ENCODE measurements around the gene SNAP23. TPM values are rescaled to one million over a fixed set of nuclear protein-coding genes. Genes with fewer than 3 reads are reported as not detected.

SNAP23 gene
- total RNA-seq, 2 donors from 2014 or later: 86.1 to 93.9 TPM

GRCh38 chr15:42575188-42576039, 80.0 kb downstream of the SNAP23 start, which contains the start of gene STARD9:
STARD9 (plus strand) TSS chr15:42575606; CDS start chr15:42575716, 110 bp downstream.
- H3K27ac ChIP-seq: peak within 1 kb of the TSS; percentile 74 to 79
- peak; percentile 96 for DNase-seq (ENCODE audit: low spot score)
- H3K4me1 ChIP-seq (replicated peaks): no peaks in the 10 kb centered on the region
- H3K9me3 ChIP-seq: no peaks in the 10 kb centered on the region
- no peak for TF ChIP-seq CTCF (IDR thresholded peaks at IDR 0.05)
- TF ChIP-seq POLR2A (IDR thresholded peaks at IDR 0.05): peak; percentile 41
- peak; percentile 94 for TF ChIP-seq POLR2AphosphoS5 (IDR thresholded peaks at IDR 0.05)
- H3K36me3 ChIP-seq: no peaks in the 10 kb centered on the region
- intact Hi-C loops (cut with DNase I): no loop called here
- WGBS: under 1% methylated on average over 63 of the region's 95 CpGs
- H3K4me3 ChIP-seq: peak within 1 kb of the TSS; percentile 49 to 65
- no peaks in the 10 kb centered on the region for H3K27me3 ChIP-seq (replicated peaks; ENCODE audit: insufficient read depth)

GRCh38 chr15:42576040-42576594, 80.7 kb downstream of the SNAP23 start:
- H3K27me3 ChIP-seq (replicated peaks; ENCODE audit: insufficient read depth): no peaks in the 10 kb centered on the region
- peak overlapping the region; percentile 49 to 65 for H3K4me3 ChIP-seq
- H3K9me3 ChIP-seq: no peaks in the 10 kb centered on the region
- no peak for DNase-seq (ENCODE audit: low spot score)
- H3K27ac ChIP-seq: peak overlapping the region; percentile 74 to 79
- 23% methylated on average over 14 of the region's 16 CpGs for WGBS
- no peaks in the 10 kb centered on the region for H3K4me1 ChIP-seq (replicated peaks)
- H3K36me3 ChIP-seq: no peaks in the 10 kb centered on the region
- intact Hi-C loops (cut with DNase I): no loop called here
- TF ChIP-seq CTCF (IDR thresholded peaks at IDR 0.05) (no peak), POLR2A (IDR thresholded peaks at IDR 0.05) (no peak), POLR2AphosphoS5 (IDR thresholded peaks at IDR 0.05) (no peak)

- H3K4me3 ChIP-seq: no peak overlapping the region
- no peaks in the 10 kb centered on the region for H3K9me3 ChIP-seq
These were observed 81.3 kb downstream of the SNAP23 start for GRCh38 chr15:42576776-42577175.

GRCh38 chr15:42577514-42578031, 82.1 kb downstream of the SNAP23 start:
- Histone ChIP-seq H3K4me3 (no peak overlapping the region), H3K4me1 (replicated peaks) (peaks cover 5% of the 10 kb centered on the region), H3K36me3 (no peaks in the 10 kb centered on the region), H3K9me3 (no peaks in the 10 kb centered on the region), H3K27me3 (replicated peaks; ENCODE audit: insufficient read depth) (no peaks in the 10 kb centered on the region), H3K27ac (peak overlapping the region in 1 of 2 donors; percentile 26)
- 45% methylated on average over 1 of the region's 1 CpG for WGBS
- no peak for DNase-seq (ENCODE audit: low spot score)
- intact Hi-C loops (cut with DNase I): no loop called here
- no peak for TF ChIP-seq POLR2AphosphoS5 (IDR thresholded peaks at IDR 0.05)
- TF ChIP-seq CTCF (IDR thresholded peaks at IDR 0.05): no peak
- TF ChIP-seq POLR2A (IDR thresholded peaks at IDR 0.05): no peak

More at GRCh38 chr15:42576776-42577175, 81.3 kb downstream of the SNAP23 start:
- 85% methylated on average over 1 of the region's 1 CpG for WGBS
- Histone ChIP-seq H3K36me3 (no peaks in the 10 kb centered on the region), H3K4me1 (replicated peaks) (peaks cover 3% of the 10 kb centered on the region), H3K27me3 (replicated peaks; ENCODE audit: insufficient read depth) (no peaks in the 10 kb centered on the region), H3K27ac (peak overlapping the region in 1 of 2 donors; percentile 79)
- intact Hi-C loops (cut with DNase I): no loop called here
- TF ChIP-seq CTCF (IDR thresholded peaks at IDR 0.05) (no peak), POLR2AphosphoS5 (IDR thresholded peaks at IDR 0.05) (no peak), POLR2A (IDR thresholded peaks at IDR 0.05) (no peak)
- no peak for DNase-seq (ENCODE audit: low spot score)
